ENCODE results near the gene MLLT3.

DNA sequence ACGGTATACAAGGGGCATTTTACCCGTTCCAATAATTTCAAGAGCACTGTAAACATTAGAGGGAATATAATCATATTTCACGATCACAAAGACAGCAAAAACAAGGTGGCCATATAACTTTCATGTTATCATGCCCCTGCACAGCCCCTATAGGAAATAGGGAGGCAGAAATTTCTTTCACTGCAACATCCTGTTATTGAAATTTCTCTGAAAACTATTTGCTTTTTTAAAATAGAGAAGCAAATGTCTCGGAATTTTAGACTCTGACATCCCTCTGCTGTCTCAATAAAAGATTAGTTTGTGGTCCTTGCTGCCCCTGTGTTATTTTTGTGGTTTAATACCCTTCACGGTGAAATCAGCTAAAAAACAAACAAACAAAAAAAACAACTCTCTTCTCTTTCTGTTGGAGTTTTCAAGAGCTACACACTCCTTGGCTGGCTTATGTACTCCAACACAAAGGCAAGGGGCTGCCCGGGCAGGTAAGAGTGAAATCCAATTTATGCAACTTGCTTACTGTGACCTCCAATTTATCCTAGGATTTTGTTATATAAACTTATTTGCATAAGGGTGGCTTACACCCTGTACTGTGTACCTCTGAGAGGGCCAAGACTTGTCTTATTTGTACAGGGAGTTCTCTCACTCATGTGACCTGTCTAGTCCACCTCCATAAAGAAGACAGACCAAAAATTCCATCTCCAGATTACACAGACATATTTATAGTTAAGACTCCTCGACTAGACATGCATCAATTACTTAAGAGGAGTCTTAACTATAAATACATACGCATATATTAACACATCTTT, 223.6 kb downstream of the MLLT3 start:
- TF ChIP-seq POLR2AphosphoS5 (IDR thresholded peaks at IDR 0.05; ENCODE audit: low read depth, low read length): no peak
- TF ChIP-seq SPI1 (IDR thresholded peaks at IDR 0.05; ENCODE audit: low read depth, low read length): no peak
- no peak for TF ChIP-seq POLR2A (IDR thresholded peaks at IDR 0.05; ENCODE audit: low read depth, low read length)
- no peak for TF ChIP-seq TAF1 (IDR thresholded peaks at IDR 0.05; ENCODE audit: low read depth, low read length)
